ENCODE measurements around the gene HK1. TPM values are rescaled to one million over a fixed set of nuclear protein-coding genes. Genes with fewer than 3 reads are reported as not detected.
A peak's percentile ranks its signal among the peaks of the same experiment; 100 is the strongest.

Gene HK1
- total RNA-seq, result 10 to 100 TPM; 12.5 to 47.0 (median 12.6) TPM

DNA sequence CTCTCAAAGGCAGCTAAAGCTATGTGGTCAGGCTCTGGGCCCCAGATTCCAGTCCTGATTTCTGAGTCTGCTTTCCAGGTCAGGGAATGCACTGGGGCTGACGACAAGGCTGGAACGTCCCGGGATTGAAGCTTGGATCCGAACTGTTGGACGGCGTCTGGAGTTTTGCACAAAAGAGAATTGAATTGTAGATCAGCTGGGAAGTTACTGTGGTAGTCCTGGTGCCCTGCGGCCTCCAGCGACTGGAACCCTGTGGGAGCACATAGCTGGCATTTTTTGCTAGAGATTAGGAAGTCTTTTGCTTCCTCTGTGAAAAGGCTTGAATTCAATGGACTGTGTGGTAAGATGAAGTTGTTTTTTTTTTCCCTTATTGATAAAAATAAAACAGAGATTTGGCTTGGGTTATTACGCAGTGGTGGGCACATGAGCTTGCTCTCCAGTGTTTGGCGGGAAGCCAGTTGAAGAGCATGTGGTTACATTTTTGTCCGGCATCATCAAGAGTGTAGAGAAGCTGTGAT is at the start of gene HK1:
TSS of gene HK1 (plus strand) at position 51 of the 518 bp plus-strand sequence.
- DNase-seq, result no peak
- peaks cover 0 to 3% (median 0%) of the 10 kb centered on the region in 4 donors for H3K4me1 ChIP-seq
- TF ChIP-seq, protein P1, sequence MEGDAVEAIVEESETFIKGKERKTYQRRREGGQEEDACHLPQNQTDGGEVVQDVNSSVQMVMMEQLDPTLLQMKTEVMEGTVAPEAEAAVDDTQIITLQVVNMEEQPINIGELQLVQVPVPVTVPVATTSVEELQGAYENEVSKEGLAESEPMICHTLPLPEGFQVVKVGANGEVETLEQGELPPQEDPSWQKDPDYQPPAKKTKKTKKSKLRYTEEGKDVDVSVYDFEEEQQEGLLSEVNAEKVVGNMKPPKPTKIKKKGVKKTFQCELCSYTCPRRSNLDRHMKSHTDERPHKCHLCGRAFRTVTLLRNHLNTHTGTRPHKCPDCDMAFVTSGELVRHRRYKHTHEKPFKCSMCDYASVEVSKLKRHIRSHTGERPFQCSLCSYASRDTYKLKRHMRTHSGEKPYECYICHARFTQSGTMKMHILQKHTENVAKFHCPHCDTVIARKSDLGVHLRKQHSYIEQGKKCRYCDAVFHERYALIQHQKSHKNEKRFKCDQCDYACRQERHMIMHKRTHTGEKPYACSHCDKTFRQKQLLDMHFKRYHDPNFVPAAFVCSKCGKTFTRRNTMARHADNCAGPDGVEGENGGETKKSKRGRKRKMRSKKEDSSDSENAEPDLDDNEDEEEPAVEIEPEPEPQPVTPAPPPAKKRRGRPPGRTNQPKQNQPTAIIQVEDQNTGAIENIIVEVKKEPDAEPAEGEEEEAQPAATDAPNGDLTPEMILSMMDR (IDR thresholded peaks at IDR 0.05), result no peak
- no peak for TF ChIP-seq POLR2A (IDR thresholded peaks at IDR 0.05)
- no peaks in the 10 kb centered on the region for H3K36me3 ChIP-seq
- no peak within 1 kb of the TSS for H3K4me3 ChIP-seq
- H3K27me3 ChIP-seq, result no peaks in the 10 kb centered on the region
- no peaks in the 10 kb centered on the region for H3K9me3 ChIP-seq
- H3K27ac ChIP-seq, result no peak within 1 kb of the TSS

DNA sequence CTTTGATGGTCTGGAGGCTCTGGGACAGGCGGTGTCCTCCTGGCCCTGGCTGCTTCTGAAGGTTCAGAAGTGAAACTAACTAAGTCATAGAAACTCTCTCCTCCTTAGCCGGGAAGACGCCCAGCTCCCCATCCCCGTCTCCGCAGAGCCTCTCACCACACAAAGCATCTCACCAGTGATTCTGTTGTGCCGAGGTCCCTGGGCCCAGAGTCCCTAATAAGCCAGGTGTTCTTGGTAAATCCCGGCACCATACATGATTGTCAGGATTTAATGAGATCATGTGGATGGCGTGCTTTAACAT is 48.7 kb upstream of the HK1 start:
- Histone ChIP-seq H3K4me1 (peaks cover 9 to 50% (median 26%) of the 10 kb centered on the region in 4 donors), H3K36me3 (peaks cover 0 to 13% (median 0%) of the 10 kb centered on the region in 3 donors), H3K27ac (peak overlapping the region; percentile 80 to 98 (median 85)), H3K27me3 (no peaks in the 10 kb centered on the region), H3K4me3 (peak overlapping the region; percentile 4 to 35 (median 16)), H3K9me3 (no peaks in the 10 kb centered on the region)
- TF ChIP-seq POLR2A (IDR thresholded peaks at IDR 0.05), result peak in 1 of 2 donors; percentile 11
- TF ChIP-seq, protein P1 (IDR thresholded peaks at IDR 0.05), result peak in 1 of 6 experiments; percentile 4
- no peak for DNase-seq

DNA sequence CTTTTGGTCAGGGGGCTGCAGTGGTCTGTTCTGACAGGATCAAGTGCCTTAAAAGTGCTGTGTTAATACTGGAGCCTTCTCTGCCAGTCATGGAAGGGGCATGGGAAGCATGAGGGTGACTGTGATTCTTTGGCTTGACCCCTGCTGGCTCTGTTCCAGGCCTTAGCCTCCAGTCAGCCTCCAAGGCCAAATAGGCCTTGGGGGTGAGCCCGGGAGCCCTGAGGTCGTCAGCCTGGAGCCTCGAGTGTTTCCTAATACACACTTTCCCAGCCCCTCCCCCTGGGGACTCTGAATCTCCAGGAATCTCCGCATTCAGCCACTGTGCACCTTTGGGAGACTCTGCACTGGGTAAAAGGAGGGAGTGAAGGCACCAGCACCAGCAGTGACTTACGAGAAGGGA is 48.2 kb upstream of the HK1 start:
- TF ChIP-seq, protein P1 (IDR thresholded peaks at IDR 0.05), result no peak
- TF ChIP-seq POLR2A (IDR thresholded peaks at IDR 0.05), result no peak
- Histone ChIP-seq H3K36me3 (peaks cover 0 to 13% (median 0%) of the 10 kb centered on the region in 3 donors), H3K27me3 (no peaks in the 10 kb centered on the region), H3K4me3 (peak overlapping the region in 2 of 4 donors; percentile 8 to 35), H3K9me3 (no peaks in the 10 kb centered on the region), H3K27ac (peak overlapping the region; percentile 80 to 98 (median 85)), H3K4me1 (peaks cover 9 to 48% (median 22%) of the 10 kb centered on the region in 4 donors)
- no peak for DNase-seq

DNA sequence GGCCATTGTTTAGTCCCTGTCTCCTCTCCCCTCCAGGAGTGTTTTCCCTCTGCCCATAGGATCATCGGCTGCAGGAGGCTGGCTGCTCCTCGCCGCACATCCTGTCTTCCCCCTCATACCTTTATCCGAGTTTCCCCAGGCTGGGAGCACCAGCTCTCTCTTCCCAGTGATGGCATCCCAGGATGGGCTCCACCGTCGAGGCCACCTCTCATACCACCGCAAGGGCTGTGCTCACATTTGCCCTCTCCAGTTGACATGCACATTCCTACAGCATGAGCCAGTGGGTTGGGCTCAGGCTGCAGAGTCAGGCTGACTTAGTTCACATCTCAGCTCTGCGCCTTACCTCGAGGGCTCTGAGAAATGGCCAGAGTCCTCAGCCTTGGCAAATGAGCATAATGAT is 46.0 kb upstream of the HK1 start:
- Histone ChIP-seq H3K9me3 (no peaks in the 10 kb centered on the region), H3K27ac (peak overlapping the region in 3 of 4 donors; percentile 5 to 58 (median 41)), H3K4me1 (peaks cover 3 to 29% (median 14%) of the 10 kb centered on the region in 4 donors), H3K4me3 (no peak overlapping the region), H3K36me3 (peaks cover 0 to 13% (median 0%) of the 10 kb centered on the region in 3 donors), H3K27me3 (no peaks in the 10 kb centered on the region)
- DNase-seq, result no peak
- TF ChIP-seq POLR2A (IDR thresholded peaks at IDR 0.05), result no peak
- TF ChIP-seq, protein P1 (IDR thresholded peaks at IDR 0.05), result no peak

DNA sequence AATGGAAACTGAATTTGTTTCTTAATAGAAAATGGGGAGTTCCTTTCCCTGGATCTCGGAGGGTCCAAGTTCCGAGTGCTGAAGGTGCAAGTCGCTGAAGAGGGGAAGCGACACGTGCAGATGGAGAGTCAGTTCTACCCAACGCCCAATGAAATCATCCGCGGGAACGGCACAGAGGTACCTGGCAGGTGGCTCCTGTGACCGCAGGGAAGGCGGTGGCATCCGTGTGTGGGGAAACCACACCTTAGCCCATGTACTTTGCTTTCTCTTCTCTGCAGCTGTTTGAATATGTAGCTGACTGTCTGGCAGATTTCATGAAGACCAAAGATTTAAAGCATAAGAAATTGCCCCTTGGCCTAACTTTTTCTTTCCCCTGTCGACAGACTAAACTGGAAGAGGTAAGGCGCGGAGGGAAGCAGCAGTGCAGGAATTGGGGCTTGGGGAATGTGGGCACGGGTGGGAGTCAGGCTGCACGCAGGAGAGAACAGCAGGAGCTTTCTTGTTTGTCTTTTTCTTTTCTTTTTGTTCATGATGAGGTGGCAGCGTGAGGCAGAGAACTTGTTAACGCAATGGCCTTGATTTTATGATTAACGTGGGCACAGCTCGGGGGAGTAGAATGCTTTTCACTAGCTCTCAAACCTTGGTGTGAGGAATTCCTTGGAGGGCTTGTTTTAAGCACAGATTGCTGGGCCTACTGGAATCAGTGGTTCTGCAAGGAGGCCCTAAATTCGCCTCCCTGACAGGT is 45.4 kb upstream of the HK1 start:
- no peak for TF ChIP-seq POLR2A (IDR thresholded peaks at IDR 0.05)
- TF ChIP-seq, protein P1 (IDR thresholded peaks at IDR 0.05), result no peak
- H3K4me1 ChIP-seq, result peaks cover 3 to 24% (median 13%) of the 10 kb centered on the region in 4 donors
- no peaks in the 10 kb centered on the region for H3K9me3 ChIP-seq
- H3K4me3 ChIP-seq, result no peak overlapping the region
- peak in 2 of 3 donors; percentile 67 for DNase-seq
- H3K27ac ChIP-seq, result peak overlapping the region in 3 of 4 donors; percentile 5 to 58 (median 41)
- no peaks in the 10 kb centered on the region for H3K27me3 ChIP-seq
- H3K36me3 ChIP-seq, result peaks cover 0 to 13% (median 0%) of the 10 kb centered on the region in 3 donors
